HUES48 (cell line): ENCODE measurements around the gene LRRC8E.

Source experiments
- H3K27ac ChIP-seq: one replicate; pipeline ENCODE4 v1.7.0; 2013; ENCODE audit warnings: low read depth, low read length, inconsistent platforms
- H3K27me3 ChIP-seq: 2 replicates; pipeline ENCODE4 v1.6.1; 2013; ENCODE audit warnings: mild to moderate bottlenecking, low read length; ENCODE audit not compliant: control insufficient read depth, insufficient read depth
- H3K36me3 ChIP-seq: 2 replicates; pipeline ENCODE4 v1.6.1; 2013; ENCODE audit warnings: low read length; ENCODE audit not compliant: control insufficient read depth, insufficient read depth
- H3K4me1 ChIP-seq: 2 replicates; pipeline ENCODE4 v1.6.1; 2013; ENCODE audit warnings: mild to moderate bottlenecking, low read length; ENCODE audit not compliant: control insufficient read depth, insufficient read depth
- H3K4me3 ChIP-seq: 2 replicates; pipeline ENCODE4 v1.5.1; 2013; ENCODE audit warnings: mild to moderate bottlenecking, low read depth, low read length
- H3K9ac ChIP-seq: 2 replicates; pipeline ENCODE4 v1.6.1; 2013; ENCODE audit warnings: mild to moderate bottlenecking, low read depth, low read length, moderate library complexity
- H3K9me3 ChIP-seq: 2 replicates; pipeline ENCODE4 v1.6.1; 2013; ENCODE audit warnings: low read length; ENCODE audit not compliant: control insufficient read depth, insufficient read depth

Gene LRRC8E

DNA sequence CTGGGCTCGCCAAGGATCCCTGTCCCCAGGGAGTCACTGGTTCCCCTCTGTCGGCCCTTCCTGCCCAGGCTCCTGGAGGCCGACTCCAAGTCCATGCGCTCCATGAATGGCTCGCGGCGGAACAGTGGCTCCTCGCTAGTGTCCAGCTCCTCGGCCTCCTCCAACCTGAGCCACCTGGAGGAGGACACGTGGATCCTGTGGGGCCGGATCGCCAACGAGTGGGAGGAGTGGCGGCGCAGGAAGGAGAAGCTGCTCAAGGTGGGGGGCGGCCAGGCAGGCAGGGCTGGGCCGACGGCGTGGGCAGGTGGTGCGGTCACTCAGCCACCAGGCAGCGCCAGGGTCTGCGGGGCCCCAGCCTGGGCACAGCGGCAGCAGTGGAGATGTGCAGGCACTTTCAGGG, 40.6 kb upstream of the LRRC8E start:
- H3K36me3 ChIP-seq = no peaks in the 10 kb centered on the region
- no peaks in the 10 kb centered on the region for H3K4me1 ChIP-seq
- no peaks in the 10 kb centered on the region for H3K27me3 ChIP-seq
- no peak overlapping the region for H3K27ac ChIP-seq
- peaks cover under 1% of the 10 kb centered on the region; the same call in 1 of the 2 replicates for H3K9me3 ChIP-seq
- no peak overlapping the region for H3K9ac ChIP-seq
- no peak overlapping the region for H3K4me3 ChIP-seq

DNA sequence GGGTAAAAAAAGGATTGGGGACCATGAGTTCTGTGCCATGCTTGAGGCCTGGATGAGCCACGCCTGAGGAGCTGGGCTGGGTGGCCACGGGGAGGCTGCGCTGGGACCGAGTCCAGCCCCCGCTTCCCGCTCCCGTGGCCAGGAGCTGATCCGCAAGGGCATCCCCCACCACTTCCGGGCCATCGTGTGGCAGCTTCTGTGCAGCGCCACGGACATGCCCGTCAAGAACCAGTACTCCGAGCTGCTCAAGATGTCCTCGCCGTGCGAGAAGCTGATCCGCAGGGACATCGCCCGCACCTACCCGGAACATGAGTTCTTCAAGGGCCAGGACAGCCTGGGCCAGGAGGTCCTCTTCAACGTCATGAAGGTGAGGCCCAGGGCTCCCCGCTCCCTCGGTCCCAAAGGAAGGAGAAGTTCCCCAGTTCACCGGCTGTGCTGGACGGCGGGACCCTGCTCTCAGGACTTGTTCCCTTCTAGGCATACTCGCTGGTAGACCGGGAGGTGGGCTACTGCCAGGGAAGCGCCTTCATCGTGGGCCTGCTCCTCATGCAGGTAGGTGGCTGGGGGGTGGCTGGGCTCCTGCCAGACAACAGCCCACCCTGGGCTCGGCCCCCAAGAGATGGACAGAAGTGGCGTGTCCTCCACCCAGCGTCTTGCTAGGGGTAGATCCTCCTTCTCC, 39.4 kb upstream of the LRRC8E start:
- Histone ChIP-seq H3K4me1 (no peaks in the 10 kb centered on the region), H3K9me3 (no peaks in the 10 kb centered on the region), H3K27me3 (no peaks in the 10 kb centered on the region), H3K36me3 (no peaks in the 10 kb centered on the region), H3K9ac (no peak overlapping the region), H3K4me3 (no peak overlapping the region), H3K27ac (no peak overlapping the region)

DNA sequence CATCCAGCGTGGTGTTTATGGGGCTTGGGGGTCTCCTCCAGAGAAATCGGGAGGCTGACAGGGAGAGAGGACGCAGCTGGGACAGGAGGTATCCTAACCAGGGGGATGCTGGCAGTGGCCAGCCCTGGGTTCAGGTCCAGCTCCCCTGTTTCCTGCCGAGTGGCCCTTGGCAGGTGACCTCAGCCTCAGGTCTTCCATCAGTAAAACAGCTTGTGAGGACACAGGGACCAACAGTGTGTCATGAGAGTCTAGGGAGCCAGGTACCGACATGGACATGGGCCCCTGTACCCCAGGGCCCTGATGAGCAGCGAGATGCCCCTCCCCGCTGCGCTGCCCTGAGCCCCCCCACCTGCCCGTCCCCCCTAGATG, 38.7 kb upstream of the LRRC8E start:
- Histone ChIP-seq H3K4me3 (no peak overlapping the region), H3K27ac (no peak overlapping the region), H3K4me1 (no peaks in the 10 kb centered on the region)

DNA sequence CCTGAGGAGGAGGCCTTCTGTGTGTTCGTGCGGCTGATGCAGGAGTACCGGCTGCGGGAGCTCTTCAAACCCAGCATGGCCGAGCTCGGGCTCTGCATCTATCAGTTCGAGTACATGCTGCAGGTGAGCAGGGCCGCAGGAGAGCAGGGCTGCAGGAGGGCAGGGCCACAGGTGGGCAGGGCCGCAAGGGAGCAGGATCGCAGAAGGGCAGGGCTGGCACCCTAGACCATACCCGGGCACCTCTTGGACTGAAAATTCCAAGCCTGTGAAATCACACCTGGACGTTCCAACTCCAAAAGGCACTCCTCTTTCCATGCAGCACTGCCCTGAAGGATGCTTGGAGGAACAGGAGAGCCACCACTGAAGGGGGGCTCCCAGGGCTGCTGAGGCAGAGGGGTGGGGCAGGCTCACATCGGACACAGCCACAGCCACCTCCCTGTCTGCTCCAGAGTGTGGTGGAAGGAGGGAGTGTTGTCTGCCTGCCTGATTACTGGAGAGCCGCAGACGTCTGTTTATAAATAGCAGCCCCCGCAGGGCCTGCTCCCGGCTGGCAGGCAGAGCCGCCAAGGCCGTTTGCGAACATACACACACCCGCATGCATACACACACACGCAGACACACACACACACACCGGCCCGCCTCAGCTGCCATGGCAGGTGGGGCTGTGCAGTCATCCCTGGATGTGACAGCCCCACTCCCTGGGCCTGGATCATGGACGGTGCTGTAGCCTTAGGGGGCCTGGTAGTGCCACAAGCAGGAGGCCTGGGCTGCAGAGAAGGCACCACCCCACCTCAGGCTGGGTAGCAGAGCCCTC, 38.1 kb upstream of the LRRC8E start:
- Histone ChIP-seq H3K27me3 (peaks cover 5% of the 10 kb centered on the region; the same call in 1 of the 2 replicates), H3K9ac (no peak overlapping the region), H3K36me3 (no peaks in the 10 kb centered on the region), H3K4me1 (no peaks in the 10 kb centered on the region), H3K9me3 (no peaks in the 10 kb centered on the region), H3K4me3 (no peak overlapping the region), H3K27ac (no peak overlapping the region)

More for the DNA sequence above, 38.7 kb upstream of the LRRC8E start:
- Histone ChIP-seq H3K9me3 (no peaks in the 10 kb centered on the region), H3K27me3 (peaks cover 5% of the 10 kb centered on the region; the same call in 1 of the 2 replicates), H3K36me3 (no peaks in the 10 kb centered on the region), H3K9ac (no peak overlapping the region)

DNA sequence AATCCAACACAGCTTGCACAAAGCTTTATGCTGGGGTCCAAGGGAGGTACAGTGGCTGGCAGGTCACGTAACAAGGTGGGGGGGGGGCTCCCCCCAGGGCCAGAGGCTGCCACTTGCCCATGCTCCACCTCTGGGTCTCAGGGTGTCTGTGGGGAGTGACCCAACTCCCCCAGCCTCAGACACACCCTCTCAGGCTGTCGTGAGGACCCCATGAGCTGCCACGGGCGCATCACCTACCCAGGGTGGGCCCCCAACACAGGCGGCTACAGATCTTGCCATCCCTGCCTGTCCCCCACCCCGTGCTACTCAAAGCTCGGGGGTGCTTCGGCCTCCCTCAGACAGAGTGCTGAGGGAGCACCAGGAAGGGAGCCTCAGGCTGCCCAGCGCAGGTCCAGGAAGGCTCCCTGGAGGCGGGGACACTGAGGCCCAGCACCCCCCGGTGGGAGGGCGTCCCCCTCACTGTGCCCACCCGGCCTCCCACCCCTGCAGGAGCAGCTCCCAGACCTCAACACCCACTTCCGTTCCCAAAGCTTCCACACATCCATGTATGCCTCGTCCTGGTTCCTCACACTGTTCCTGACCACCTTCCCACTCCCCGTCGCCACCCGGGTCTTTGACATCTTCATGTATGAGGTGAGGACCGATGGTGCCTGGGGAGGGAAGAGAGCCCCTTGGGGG, 37.2 kb upstream of the LRRC8E start:
- Histone ChIP-seq H3K27ac (no peak overlapping the region), H3K9me3 (no peaks in the 10 kb centered on the region), H3K36me3 (no peaks in the 10 kb centered on the region), H3K4me1 (no peaks in the 10 kb centered on the region), H3K27me3 (peaks cover 5% of the 10 kb centered on the region; the same call in 1 of the 2 replicates), H3K4me3 (no peak overlapping the region), H3K9ac (no peak overlapping the region)

DNA sequence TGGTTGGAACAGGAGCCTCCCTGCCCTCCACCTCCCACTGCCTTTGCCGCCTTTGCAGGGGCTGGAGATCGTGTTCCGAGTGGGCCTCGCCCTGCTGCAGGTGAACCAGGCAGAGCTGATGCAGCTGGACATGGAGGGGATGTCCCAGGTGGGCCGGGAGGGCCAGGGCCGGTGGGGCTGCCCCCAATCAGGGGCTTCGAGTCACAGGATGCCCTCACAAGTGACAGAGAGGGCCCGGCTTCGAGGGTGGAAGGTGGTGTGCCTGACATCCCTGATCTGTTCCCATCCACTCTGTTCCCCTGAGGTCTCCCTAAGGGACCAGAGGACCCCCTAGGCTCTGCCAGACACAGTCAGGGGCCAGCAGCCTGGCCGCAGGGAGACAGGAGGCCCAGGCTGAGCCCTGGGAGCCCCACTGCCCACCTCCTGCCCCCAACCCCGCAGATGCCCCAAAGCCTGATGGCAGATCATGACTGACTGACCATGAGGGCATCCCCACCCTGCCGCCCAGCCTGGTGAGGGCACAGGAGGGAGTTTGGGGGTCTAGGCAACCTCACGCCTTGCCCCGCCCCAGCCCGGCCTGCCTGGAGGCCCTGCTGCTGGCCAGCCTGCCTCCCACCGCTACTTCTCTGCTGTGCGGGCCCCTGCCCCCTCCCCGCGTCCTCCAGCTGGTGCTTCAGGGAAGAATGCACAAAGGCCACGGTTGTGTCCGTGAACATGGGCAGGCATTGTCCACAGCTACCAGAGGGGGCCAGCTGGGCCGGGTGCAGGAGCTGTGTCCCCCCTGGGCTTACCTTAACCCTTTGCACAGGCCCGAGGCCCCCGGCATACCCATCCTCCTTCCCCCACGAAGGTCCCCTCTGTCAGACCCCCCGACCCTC, 36.4 kb upstream of the LRRC8E start:
- Histone ChIP-seq H3K9ac (no peak overlapping the region), H3K36me3 (no peaks in the 10 kb centered on the region), H3K9me3 (no peaks in the 10 kb centered on the region), H3K27me3 (peaks cover 5% of the 10 kb centered on the region; the same call in 1 of the 2 replicates), H3K4me1 (no peaks in the 10 kb centered on the region), H3K4me3 (no peak overlapping the region), H3K27ac (no peak overlapping the region)

DNA sequence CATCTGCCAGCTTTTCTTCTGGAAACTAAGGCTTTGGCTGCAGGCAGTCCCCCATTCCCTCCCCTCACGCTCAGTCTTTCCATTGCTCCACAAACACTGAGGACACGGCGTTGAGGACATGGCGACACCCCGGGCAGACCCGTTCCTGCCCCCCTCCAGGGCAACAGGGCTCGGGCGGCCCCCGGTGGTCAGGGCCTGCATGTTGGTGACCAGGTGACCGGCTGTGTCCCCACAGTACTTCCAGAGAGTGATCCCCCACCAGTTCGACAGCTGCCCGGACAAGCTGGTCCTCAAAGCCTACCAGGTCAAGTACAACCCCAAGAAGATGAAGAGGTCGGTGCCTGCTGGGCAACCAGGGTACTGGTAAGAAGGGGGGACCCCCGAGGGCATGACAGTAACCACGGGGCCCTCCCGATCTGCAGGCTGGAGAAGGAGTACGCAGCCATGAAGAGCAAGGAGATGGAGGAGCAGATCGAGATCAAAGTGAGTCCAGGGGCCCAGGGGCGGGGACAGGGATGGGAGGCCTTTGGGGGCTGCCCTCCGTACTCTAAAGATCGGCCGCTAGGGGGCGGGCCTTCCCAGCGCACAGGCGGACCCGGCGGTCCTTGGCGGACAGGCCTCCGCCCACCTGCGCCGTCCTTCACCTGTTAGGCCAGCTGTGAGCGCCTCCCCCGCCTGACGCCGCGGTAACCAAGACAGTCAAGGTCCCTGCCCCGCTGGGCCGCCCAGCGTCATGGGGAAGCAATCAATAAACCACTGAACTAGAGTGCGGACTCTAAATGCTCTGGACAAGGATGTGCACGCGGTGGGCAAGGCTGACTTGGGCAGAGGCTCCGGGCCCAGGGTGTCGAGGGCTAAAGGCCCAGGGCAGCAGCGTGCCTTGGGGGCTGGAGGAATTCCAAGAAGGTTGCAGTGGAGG, 35.2 kb upstream of the LRRC8E start:
- Histone ChIP-seq H3K9me3 (no peaks in the 10 kb centered on the region), H3K9ac (no peak overlapping the region), H3K27ac (no peak overlapping the region), H3K36me3 (no peaks in the 10 kb centered on the region), H3K4me3 (peak overlapping the region; percentile 40; the same call in 1 of the 2 replicates), H3K27me3 (peaks cover 8% of the 10 kb centered on the region; the same call in 1 of the 2 replicates), H3K4me1 (peaks cover 4% of the 10 kb centered on the region; the same call in 1 of the 2 replicates)

DNA sequence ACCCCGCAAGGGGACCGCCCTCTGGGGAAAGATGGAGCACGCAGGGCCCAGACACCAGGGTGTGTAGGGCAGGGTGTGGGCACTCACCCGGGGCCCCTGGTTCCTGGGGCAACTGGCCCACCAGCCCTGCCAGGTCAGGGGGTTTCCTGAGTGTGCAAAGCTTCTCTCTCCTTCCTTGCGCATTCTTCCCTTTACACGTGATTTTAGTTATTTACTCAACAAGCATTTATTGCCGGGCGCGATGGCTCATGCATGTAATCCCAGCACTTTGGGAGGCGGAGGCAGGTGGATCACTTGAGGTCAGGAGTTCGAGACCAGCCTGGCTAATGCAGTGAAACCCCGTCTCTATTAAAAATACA, 34.6 kb upstream of the LRRC8E start:
- Histone ChIP-seq H3K27ac (no peak overlapping the region), H3K4me3 (peak overlapping the region; percentile 40; the same call in 1 of the 2 replicates), H3K9ac (no peak overlapping the region)

DNA sequence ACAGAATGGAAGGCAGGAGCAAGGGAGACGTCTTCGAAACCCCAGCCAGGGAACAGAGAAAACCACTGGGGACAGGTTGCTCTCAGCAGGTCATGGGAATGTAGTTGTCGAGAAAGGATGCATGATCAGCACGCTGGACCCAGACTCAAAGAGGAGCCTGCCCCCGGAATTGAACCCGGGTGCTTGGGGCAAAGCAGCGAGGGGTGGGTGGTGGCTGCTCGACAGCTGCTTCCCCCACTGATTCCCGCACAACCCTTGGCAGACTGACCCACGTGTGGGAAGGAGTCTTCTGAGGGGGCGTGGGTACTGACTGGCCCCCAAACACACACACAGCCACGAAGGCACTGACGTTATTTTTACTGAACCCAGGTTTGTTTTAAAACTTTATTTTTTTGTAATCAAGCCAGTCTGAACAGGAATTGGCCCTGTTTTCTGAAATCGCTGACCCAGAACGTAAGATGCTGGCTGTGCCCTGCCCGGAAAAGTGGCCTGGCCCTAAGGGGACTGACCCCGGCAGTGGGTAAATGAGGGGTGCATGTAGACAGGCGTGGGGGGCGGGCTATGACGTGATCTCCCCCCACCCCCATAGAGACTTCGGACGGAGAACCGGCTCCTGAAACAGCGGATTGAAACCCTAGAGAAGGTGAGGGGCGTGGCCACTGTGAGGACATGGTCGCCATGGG, 32.7 kb upstream of the LRRC8E start:
- Histone ChIP-seq H3K4me1 (peaks cover 4% of the 10 kb centered on the region; the same call in 1 of the 2 replicates), H3K9ac (no peak overlapping the region), H3K27me3 (peaks cover 10% of the 10 kb centered on the region; the same call in 1 of the 2 replicates), H3K27ac (no peak overlapping the region), H3K4me3 (no peak overlapping the region), H3K9me3 (no peaks in the 10 kb centered on the region), H3K36me3 (no peaks in the 10 kb centered on the region)

More for the DNA sequence above, 34.6 kb upstream of the LRRC8E start:
- Histone ChIP-seq H3K4me1 (peaks cover 4% of the 10 kb centered on the region; the same call in 1 of the 2 replicates), H3K27me3 (peaks cover 8% of the 10 kb centered on the region; the same call in 1 of the 2 replicates), H3K9me3 (no peaks in the 10 kb centered on the region), H3K36me3 (no peaks in the 10 kb centered on the region)
